SK-N-SH treated with all-trans-retinoic acid at 6 μM for 48 hours (cell line): Measurements from ENCODE around the gene IGF1.

Experiments
- ARNTL ChIP-seq: fragments of 450-650 bp; formaldehyde crosslinking; IDR thresholded peaks from 2 replicates; pipeline ENCODE4 v1.5.0; 2020; ENCODE audit warnings: low read depth, mild to moderate bottlenecking, moderate library complexity, borderline replicate concordance
- CREB5 ChIP-seq: fragments of 250-450 bp; sonication (Bioruptor Pico); IDR thresholded peaks from 2 replicates; pipeline ENCODE4 v1.5.1; 2020; ENCODE audit warnings: low read depth, mild to moderate bottlenecking, moderate library complexity
- GLIS3 ChIP-seq: fragments of 250-450 bp; sonication (Bioruptor Pico); IDR thresholded peaks from 2 replicates; pipeline ENCODE4 v1.5.0; 2020; ENCODE audit warnings: mild to moderate bottlenecking, moderate library complexity
- OSR1 ChIP-seq: fragments of 250-450 bp; sonication (Bioruptor Pico); IDR thresholded peaks from 2 replicates; pipeline ENCODE4 v1.8.0; 2022; ENCODE audit warnings: moderate library complexity, mild to moderate bottlenecking, inconsistent platforms
- RARB ChIP-seq: fragments of 250-450 bp; sonication (Bioruptor Pico); IDR thresholded peaks from 2 replicates; pipeline ENCODE4 v1.8.0; 2021; ENCODE audit warnings: mild to moderate bottlenecking, moderate library complexity
- SNAI2 ChIP-seq: fragments of 250-450 bp; sonication (Bioruptor Pico); IDR thresholded peaks from 2 replicates; pipeline ENCODE4 v1.5.0; 2020; ENCODE audit warnings: mild to moderate bottlenecking, moderate library complexity
- ZC3H10 ChIP-seq: fragments of 250-450 bp; sonication (Bioruptor Pico); IDR thresholded peaks from 2 replicates; pipeline ENCODE4 v1.5.1; 2021; ENCODE audit warnings: mild to moderate bottlenecking, moderate library complexity
- ZFP3 ChIP-seq: fragments of 250-450 bp; sonication (Bioruptor Pico); IDR thresholded peaks from 2 replicates; pipeline ENCODE4 v1.5.0; 2020; ENCODE audit warnings: mild to moderate bottlenecking, moderate library complexity
- ZFP30 ChIP-seq: fragments of 450-650 bp; formaldehyde crosslinking; IDR thresholded peaks from 2 replicates; pipeline ENCODE4 v1.5.0; 2022; ENCODE audit warnings: mild to moderate bottlenecking, moderate library complexity
- TF ChIP-seq, protein P1 (sequence below): fragments of 250-450 bp; sonication (Bioruptor Pico); IDR thresholded peaks from 2 replicates; pipeline ENCODE4 v1.8.0; 2021; ENCODE audit warnings: low read depth, mild to moderate bottlenecking, moderate library complexity, borderline replicate concordance
- TF ChIP-seq, protein P2 (sequence below): fragments of 250-450 bp; sonication (Bioruptor Pico); IDR thresholded peaks from 2 replicates; pipeline ENCODE4 v1.5.0; 2020; ENCODE audit warnings: mild to moderate bottlenecking, moderate library complexity

DNA sequence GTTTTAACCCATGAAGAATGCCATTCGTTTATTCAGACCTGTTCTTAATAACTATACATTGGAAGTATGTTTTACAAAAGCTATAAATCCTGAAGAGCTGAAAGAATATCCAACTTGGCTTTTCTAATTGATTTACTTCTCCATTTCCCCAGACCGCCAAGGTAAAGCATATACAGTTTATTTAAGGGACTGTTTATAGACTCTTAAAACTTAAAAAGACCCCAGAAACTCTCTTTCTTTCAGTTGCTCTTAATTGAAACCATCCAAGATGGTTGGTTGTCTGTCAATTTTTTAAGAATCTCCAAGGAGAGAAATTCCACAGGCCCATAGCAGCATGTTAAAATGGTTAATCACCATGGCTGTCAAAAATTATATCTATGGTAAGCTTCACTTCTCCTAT lies 8.8 kb downstream of the IGF1 start:
- TF ChIP-seq RARB (CRISPR knock-in tag) (no peak), ZFP3 (CRISPR knock-in tag) (no peak), CREB5 (no peak), GLIS3 (CRISPR knock-in tag) (no peak), ZC3H10 (CRISPR knock-in tag) (no peak), ARNTL (CRISPR knock-in tag) (no peak), ZFP30 (no peak), SNAI2 (CRISPR knock-in tag) (no peak), OSR1 (CRISPR knock-in tag) (no peak)
- TF ChIP-seq, protein P1, sequence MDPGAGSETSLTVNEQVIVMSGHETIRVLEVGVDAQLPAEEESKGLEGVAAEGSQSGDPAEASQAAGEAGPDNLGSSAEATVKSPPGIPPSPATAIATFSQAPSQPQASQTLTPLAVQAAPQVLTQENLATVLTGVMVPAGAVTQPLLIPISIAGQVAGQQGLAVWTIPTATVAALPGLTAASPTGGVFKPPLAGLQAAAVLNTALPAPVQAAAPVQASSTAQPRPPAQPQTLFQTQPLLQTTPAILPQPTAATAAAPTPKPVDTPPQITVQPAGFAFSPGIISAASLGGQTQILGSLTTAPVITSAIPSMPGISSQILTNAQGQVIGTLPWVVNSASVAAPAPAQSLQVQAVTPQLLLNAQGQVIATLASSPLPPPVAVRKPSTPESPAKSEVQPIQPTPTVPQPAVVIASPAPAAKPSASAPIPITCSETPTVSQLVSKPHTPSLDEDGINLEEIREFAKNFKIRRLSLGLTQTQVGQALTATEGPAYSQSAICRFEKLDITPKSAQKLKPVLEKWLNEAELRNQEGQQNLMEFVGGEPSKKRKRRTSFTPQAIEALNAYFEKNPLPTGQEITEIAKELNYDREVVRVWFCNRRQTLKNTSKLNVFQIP (CRISPR knock-in tag) = no peak
- TF ChIP-seq, protein P2, sequence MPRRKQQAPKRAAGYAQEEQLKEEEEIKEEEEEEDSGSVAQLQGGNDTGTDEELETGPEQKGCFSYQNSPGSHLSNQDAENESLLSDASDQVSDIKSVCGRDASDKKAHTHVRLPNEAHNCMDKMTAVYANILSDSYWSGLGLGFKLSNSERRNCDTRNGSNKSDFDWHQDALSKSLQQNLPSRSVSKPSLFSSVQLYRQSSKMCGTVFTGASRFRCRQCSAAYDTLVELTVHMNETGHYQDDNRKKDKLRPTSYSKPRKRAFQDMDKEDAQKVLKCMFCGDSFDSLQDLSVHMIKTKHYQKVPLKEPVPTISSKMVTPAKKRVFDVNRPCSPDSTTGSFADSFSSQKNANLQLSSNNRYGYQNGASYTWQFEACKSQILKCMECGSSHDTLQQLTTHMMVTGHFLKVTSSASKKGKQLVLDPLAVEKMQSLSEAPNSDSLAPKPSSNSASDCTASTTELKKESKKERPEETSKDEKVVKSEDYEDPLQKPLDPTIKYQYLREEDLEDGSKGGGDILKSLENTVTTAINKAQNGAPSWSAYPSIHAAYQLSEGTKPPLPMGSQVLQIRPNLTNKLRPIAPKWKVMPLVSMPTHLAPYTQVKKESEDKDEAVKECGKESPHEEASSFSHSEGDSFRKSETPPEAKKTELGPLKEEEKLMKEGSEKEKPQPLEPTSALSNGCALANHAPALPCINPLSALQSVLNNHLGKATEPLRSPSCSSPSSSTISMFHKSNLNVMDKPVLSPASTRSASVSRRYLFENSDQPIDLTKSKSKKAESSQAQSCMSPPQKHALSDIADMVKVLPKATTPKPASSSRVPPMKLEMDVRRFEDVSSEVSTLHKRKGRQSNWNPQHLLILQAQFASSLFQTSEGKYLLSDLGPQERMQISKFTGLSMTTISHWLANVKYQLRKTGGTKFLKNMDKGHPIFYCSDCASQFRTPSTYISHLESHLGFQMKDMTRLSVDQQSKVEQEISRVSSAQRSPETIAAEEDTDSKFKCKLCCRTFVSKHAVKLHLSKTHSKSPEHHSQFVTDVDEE = no peak
